Endothelial cell of umbilical vein (primary cell): ENCODE measurements around the gene SYK.

Source experiments
- CTCF ChIP-seq, 2 donors: IDR thresholded peaks; 1 replicate in 1 of 2; 2 replicates in 1 of 2; pipeline ENCODE4 v1.5.1; 2011; ENCODE audit warnings: low read length in 2 of 2, mild to moderate bottlenecking in 2 of 2, moderate library complexity in 2 of 2, control low read depth in 1 of 2, inconsistent platforms in 1 of 2, low read depth in 1 of 2; ENCODE audit not compliant: insufficient read depth in 1 of 2; ENCODE audit errors: extremely low read depth in 1 of 2
- POLR2A ChIP-seq: IDR thresholded peaks from 2 replicates; pipeline ENCODE4 v1.6.1; 2012; ENCODE audit warnings: low read depth, mild to moderate bottlenecking, control low read depth, low read length

GRCh38 chr9:90898228-90898627 lies 96.6 kb downstream of the SYK start:
- TF ChIP-seq CTCF (IDR thresholded peaks at IDR 0.05; ENCODE audit: extremely low read depth in 1 of 2, insufficient read depth in 1 of 2, low read depth in 1 of 2, low read length in 2 of 2) (no peak), POLR2A (no peak)
